H1 (cell line): ENCODE measurements around the gene RPL12. TPM values are rescaled to one million over a fixed set of nuclear protein-coding genes. Genes with fewer than 3 reads are reported as not detected.

Source experiments
- CTCF ChIA-PET: fragments of 300-600 bp; sonication (Branson Sonifier 250); formaldehyde crosslinking; loops from one replicate; lab custom pipeline; 2021; ENCODE audit not compliant: partially characterized antibody; lab: Charles Lee
- POLR2A ChIA-PET: fragments of 300-600 bp; sonication (Branson Sonifier 250); formaldehyde crosslinking; loops from one replicate; lab custom pipeline; 2021; ENCODE audit warnings: inconsistent platforms; ENCODE audit not compliant: partially characterized antibody; lab: Charles Lee
- DNase-seq, 2 experiments: peaks; one replicate each; pipeline versions ENCODE4 v3.0.0 to v3.0.0-alpha.2; 2010 to 2022; ENCODE audit warnings: low spot score in 2 of 2, low read depth in 1 of 2, mixed read lengths in 1 of 2
- FAIRE-seq: peaks from 2 replicates; lab custom pipeline; 2011; peaks lifted over from hg19 to GRCh38; lab: Jason Lieb, UNC
- H2AFZ ChIP-seq: 2 replicates; pipeline ENCODE4 v1.8.1; 2012; ENCODE audit warnings: low read length, inconsistent platforms
- H2AK5ac ChIP-seq: 2 replicates; pipeline ENCODE4 v1.6.1; 2013; ENCODE audit warnings: low read depth, low read length
- H2BK120ac ChIP-seq: replicated peaks from 2 replicates; pipeline ENCODE3; 2013; ENCODE audit warnings: low read depth, low read length, inconsistent platforms
- H2BK12ac ChIP-seq: 2 replicates; pipeline ENCODE4 v1.6.1; 2013; ENCODE audit warnings: low read depth, low read length
- H2BK15ac ChIP-seq: 2 replicates; pipeline ENCODE4 v1.6.1; 2013; ENCODE audit warnings: low read length
- H2BK20ac ChIP-seq: 2 replicates; pipeline ENCODE4 v1.6.1; 2013; ENCODE audit warnings: low read length
- H2BK5ac ChIP-seq: 2 replicates; pipeline ENCODE4 v1.6.1; 2013; ENCODE audit warnings: low read depth, low read length
- H3K14ac ChIP-seq: 2 replicates; pipeline ENCODE4 v1.6.1; 2013; ENCODE audit warnings: inconsistent platforms; ENCODE audit not compliant: insufficient read length
- H3K18ac ChIP-seq: 2 replicates; pipeline ENCODE4 v1.6.1; 2013; ENCODE audit warnings: low read length; ENCODE audit errors: extremely low read depth
- H3K23ac ChIP-seq: 2 replicates; pipeline ENCODE4 v1.6.1; 2013; ENCODE audit warnings: inconsistent platforms; ENCODE audit not compliant: insufficient read length
- H3K23me2 ChIP-seq: 2 replicates; pipeline ENCODE4 v1.6.1; 2013; ENCODE audit warnings: low read depth, low read length
- H3K27ac ChIP-seq: 2 replicates; pipeline ENCODE4 v1.6.1; 2011; ENCODE audit warnings: low read depth, low read length, inconsistent platforms
- H3K27me3 ChIP-seq, 4 experiments: replicated peaks in 1 of 4; 1 replicate in 1 of 4; 2 replicates in 3 of 4; pipeline versions ENCODE4 v1.6.1 to v1.8.1; 2011 to 2013; ENCODE audit warnings: low read length in 3 of 4, mild to moderate bottlenecking in 3 of 4, inconsistent platforms in 2 of 4, mixed read lengths in 2 of 4, moderate library complexity in 1 of 4; ENCODE audit not compliant: control insufficient read depth in 3 of 4, insufficient read depth in 3 of 4; ENCODE audit errors: extremely low read depth in 1 of 4
- H3K36me3 ChIP-seq, 4 experiments: 2 replicates each; pipeline versions ENCODE4 v1.6.1 to v1.8.1; 2011 to 2013; ENCODE audit warnings: mild to moderate bottlenecking in 4 of 4, low read length in 3 of 4, moderate library complexity in 2 of 4, control low read depth in 1 of 4, inconsistent platforms in 1 of 4; ENCODE audit not compliant: insufficient read depth in 4 of 4, control insufficient read depth in 2 of 4
- H3K4ac ChIP-seq: replicated peaks from 2 replicates; pipeline ENCODE3; 2013; ENCODE audit warnings: low read length, low read depth, mixed read lengths, inconsistent platforms; ENCODE audit not compliant: insufficient read length
- H3K4me1 ChIP-seq, 4 experiments: replicated peaks in 1 of 4; 1 replicate in 1 of 4; 2 replicates in 3 of 4; pipeline versions ENCODE4 v1.6.1 to v1.8.1; 2011 to 2013; ENCODE audit warnings: low read length in 3 of 4, inconsistent platforms in 2 of 4, mixed read lengths in 1 of 4; ENCODE audit not compliant: insufficient read depth in 4 of 4, control insufficient read depth in 3 of 4
- H3K4me2 ChIP-seq, 2 experiments: 2 replicates each; pipeline versions ENCODE4 v1.6.1 to v1.8.1; 2011 to 2013; ENCODE audit warnings: low read depth in 2 of 2, low read length in 2 of 2, control low read depth in 1 of 2, inconsistent platforms in 1 of 2, mild to moderate bottlenecking in 1 of 2; ENCODE audit not compliant: insufficient read depth in 1 of 2
- H3K4me3 ChIP-seq, 4 experiments: fragments of 200-600, 300-600 bp in 1 of 4; sonication (generic), shearing (Covaris generic), sonication (Bioruptor Twin) in 1 of 4; 2 replicates each; pipeline versions ENCODE4 v1.5.1 to v1.8.1; 2011 to 2016; ENCODE audit warnings: low read length in 4 of 4, low read depth in 3 of 4, control low read depth in 2 of 4, inconsistent platforms in 2 of 4, mild to moderate bottlenecking in 2 of 4, mixed read lengths in 1 of 4, moderate library complexity in 1 of 4; ENCODE audit not compliant: insufficient read depth in 2 of 4; ENCODE audit errors: extremely low read depth in 1 of 4
- H3K56ac ChIP-seq: replicated peaks from 2 replicates; pipeline ENCODE3; 2013; ENCODE audit warnings: low read depth, mild to moderate bottlenecking, mixed read lengths, low read length, inconsistent platforms; ENCODE audit not compliant: insufficient read length
- H3K79me1 ChIP-seq: 2 replicates; pipeline ENCODE4 v1.6.1; 2013; ENCODE audit warnings: low read depth, low read length, control low read depth
- H3K79me2 ChIP-seq, 2 experiments: 2 replicates each; pipeline versions ENCODE4 v1.6.1 to v1.8.1; 2012 to 2013; ENCODE audit warnings: low read length in 2 of 2, mild to moderate bottlenecking in 2 of 2, inconsistent platforms in 1 of 2; ENCODE audit not compliant: insufficient read depth in 2 of 2, control insufficient read depth in 1 of 2
- H3K9ac ChIP-seq, 4 experiments: replicated peaks in 1 of 4; 1 replicate in 1 of 4; 2 replicates in 3 of 4; pipeline versions ENCODE4 v1.6.1 to v1.8.1; 2011 to 2013; ENCODE audit warnings: low read depth in 3 of 4, low read length in 3 of 4, control low read depth in 2 of 4, mild to moderate bottlenecking in 2 of 4, moderate library complexity in 2 of 4, inconsistent platforms in 1 of 4; ENCODE audit errors: extremely low read depth in 1 of 4
- H3K9me3 ChIP-seq, 2 experiments: 2 replicates each; pipeline versions ENCODE4 v1.6.1 to v1.8.1; 2012 to 2013; ENCODE audit warnings: mild to moderate bottlenecking in 2 of 2, moderate library complexity in 2 of 2, control low read depth in 1 of 2, inconsistent platforms in 1 of 2, low read depth in 1 of 2, low read length in 1 of 2, mixed read lengths in 1 of 2; ENCODE audit not compliant: insufficient read depth in 2 of 2
- H4K20me1 ChIP-seq, 2 experiments: replicated peaks in 1 of 2; 2 replicates each; pipeline versions ENCODE3 to v1.8.1; 2011 to 2013; ENCODE audit warnings: inconsistent platforms in 2 of 2, low read length in 2 of 2, mild to moderate bottlenecking in 1 of 2; ENCODE audit not compliant: insufficient read depth in 2 of 2, control insufficient read depth in 1 of 2
- H4K5ac ChIP-seq: 2 replicates; pipeline ENCODE4 v1.6.1; 2013; ENCODE audit warnings: low read length, low read depth, mixed read lengths, inconsistent platforms; ENCODE audit not compliant: insufficient read length
- H4K8ac ChIP-seq: 2 replicates; pipeline ENCODE4 v1.8.0; 2013; ENCODE audit warnings: mild to moderate bottlenecking, moderate library complexity, low read length, inconsistent platforms; ENCODE audit not compliant: insufficient read depth; ENCODE audit errors: extremely low read depth
- H4K91ac ChIP-seq: replicated peaks from 2 replicates; pipeline ENCODE3; 2013; ENCODE audit warnings: low read length, mixed read lengths, inconsistent platforms; ENCODE audit not compliant: insufficient read length
- ASH2L ChIP-seq: fragments of 200-600, 300-600 bp; sonication (generic); IDR thresholded peaks from one replicate; pipeline ENCODE4 v1.7.1; 2017; ENCODE audit warnings: low read length
- ATF2 ChIP-seq: IDR thresholded peaks from 2 replicates; pipeline ENCODE4 v1.6.1; 2012; ENCODE audit warnings: low read length, inconsistent platforms
- BRCA1 ChIP-seq: IDR thresholded peaks from 2 replicates; pipeline ENCODE4 v1.6.1; 2012; ENCODE audit warnings: low read depth, low read length, improper control_type of control experiment
- GTF2F1 ChIP-seq: IDR thresholded peaks from 2 replicates; pipeline ENCODE4 v1.6.1; 2012; ENCODE audit warnings: low read depth, low read length, improper control_type of control experiment, borderline replicate concordance
- SAP30 ChIP-seq: fragments of 300-600 bp; sonication (generic); IDR thresholded peaks from 2 replicates; pipeline ENCODE4 v1.7.1; 2012; ENCODE audit warnings: low read length, moderate library complexity, mild to moderate bottlenecking, inconsistent platforms; ENCODE audit not compliant: insufficient read depth, insufficient replicate concordance
- TCF12 ChIP-seq: IDR thresholded peaks from 2 replicates; pipeline ENCODE4 v1.6.1; 2011; ENCODE audit warnings: low read depth, mild to moderate bottlenecking, low read length
- TEAD4 ChIP-seq: IDR thresholded peaks from 2 replicates; pipeline ENCODE4 v1.6.1; 2012; ENCODE audit warnings: low read depth, low read length, inconsistent platforms, mixed read lengths
- WGBS, 2 experiments: shearing (Covaris generic) in 1 of 2; methylation state at CpG; one replicate each; pipeline versions ENCODE4 v1.1.6 to v1.1.7; 2013 to 2015; ENCODE audit warnings: low lambda C conversion rate in 2 of 2, mixed read lengths in 2 of 2, inconsistent platforms in 1 of 2, low coverage in 1 of 2, missing lambda C conversion rate in 1 of 2; ENCODE audit not compliant: insufficient replicate concordance in 2 of 2, insufficient coverage in 1 of 2, insufficient read length in 1 of 2; ENCODE audit errors: extremely low coverage in 1 of 2, missing lambda C conversion rate in 1 of 2; 5-methylcytosine and 5-hydroxymethylcytosine counted together
- polyA plus RNA-seq, 7 experiments: library from polyadenylated mRNA; depleted of rRNA in 3 of 7; stranded (reverse) in 5 of 7; unstranded in 2 of 7; fragments of >200 nt in 5 of 7; fragments of 200-250 nt in 2 of 7; gene quantifications; 1 replicate in 5 of 7; 2 replicates in 1 of 7; 4 replicates in 1 of 7; pipeline versions ENCODE4 v1.2.1 to v1.2.3, GENCODE V29; 2011 to 2013; ENCODE audit warnings: missing spikeins in 2 of 7, mixed read lengths in 2 of 7
- total RNA-seq: library from RNA; stranded (reverse); fragmentation: NEBNext Ultra II Directional; extraction: Animal tissue kit (Norgen Biotek cat#: 25700); gene quantifications from 2 replicates; pipeline ENCODE4 v1.2.1, GENCODE V29; 2021

RPL12 gene
- total and polyA plus RNA-seq, 2 of the 8 experiments (the other 6 are each of a cell fraction or from before 2014, with no cell fraction given): 1,993 to 4,892 TPM

- peaks cover 0 to 2% (median 2%) of the 10 kb centered on the region in 4 experiments; a peak in 5 of 7 replicates for H3K4me1 ChIP-seq
- POLR2A ChIA-PET: interaction anchor here (1.2 to 1.9 kb wide), 4 partner anchors 9 to 29 kb away, joined by 3 to 8 read pairs (median 4); partner anchors contain the start of gene ZNF79
- no peak overlapping the region for H2BK15ac ChIP-seq
- no peak for FAIRE-seq
- CTCF ChIA-PET: interaction anchor here (0.7 to 1.2 kb wide), 2 partner anchors 59 to 483 kb away, joined by 3 read pairs; no protein-coding TSS in a partner anchor
- no peak overlapping the region for H2BK20ac ChIP-seq
- no peaks in the 10 kb centered on the region for H3K79me2 ChIP-seq
- H3K9me3 ChIP-seq: no peaks in the 10 kb centered on the region
- no peak overlapping the region for H3K4me3 ChIP-seq
- no peaks in the 10 kb centered on the region for H3K27me3 ChIP-seq
- no peak overlapping the region for H3K56ac ChIP-seq
- H3K79me1 ChIP-seq: peaks cover 2% of the 10 kb centered on the region; the same call in 1 of the 2 replicates
- H4K8ac ChIP-seq: no peak overlapping the region
- H3K27ac ChIP-seq: no peak overlapping the region
- no peaks in the 10 kb centered on the region for H3K36me3 ChIP-seq
- no peak overlapping the region for H3K4ac ChIP-seq
- no peak overlapping the region for H3K4me2 ChIP-seq
- H2AK5ac ChIP-seq: no peak overlapping the region
- TF ChIP-seq SAP30 (no peak), TEAD4 (no peak), GTF2F1 (no peak), ASH2L (no peak), BRCA1 (no peak), TCF12 (no peak), ATF2 (no peak)
- H3K14ac ChIP-seq: no peak overlapping the region
- no peak overlapping the region for H3K9ac ChIP-seq
- no peak overlapping the region for H3K23ac ChIP-seq
- no peak overlapping the region for H2AFZ ChIP-seq
- no peak overlapping the region for H2BK120ac ChIP-seq
- H4K20me1 ChIP-seq: peaks cover 2 to 4% of the 10 kb centered on the region in 2 experiments
- WGBS, 2 experiments: 94% methylated on average over 4 of the region's 4 CpGs; no CpG with 5 or more reads in 1 of the 2 experiments
- H2BK5ac ChIP-seq: no peak overlapping the region
- no peak overlapping the region for H3K18ac ChIP-seq
- no peak overlapping the region for H4K5ac ChIP-seq
- no peak for DNase-seq
- H3K23me2 ChIP-seq: 0 out of 2 replicates have a peak, but pooled peaks cover 2% of the 10 kb centered on the region
- H2BK12ac ChIP-seq: no peak overlapping the region
- no peak overlapping the region for H4K91ac ChIP-seq
Observed at GRCh38 chr9:127415141-127415540, 36.1 kb downstream of the RPL12 start.
